Measurements from ENCODE around the gene HOXA7.

DNA sequence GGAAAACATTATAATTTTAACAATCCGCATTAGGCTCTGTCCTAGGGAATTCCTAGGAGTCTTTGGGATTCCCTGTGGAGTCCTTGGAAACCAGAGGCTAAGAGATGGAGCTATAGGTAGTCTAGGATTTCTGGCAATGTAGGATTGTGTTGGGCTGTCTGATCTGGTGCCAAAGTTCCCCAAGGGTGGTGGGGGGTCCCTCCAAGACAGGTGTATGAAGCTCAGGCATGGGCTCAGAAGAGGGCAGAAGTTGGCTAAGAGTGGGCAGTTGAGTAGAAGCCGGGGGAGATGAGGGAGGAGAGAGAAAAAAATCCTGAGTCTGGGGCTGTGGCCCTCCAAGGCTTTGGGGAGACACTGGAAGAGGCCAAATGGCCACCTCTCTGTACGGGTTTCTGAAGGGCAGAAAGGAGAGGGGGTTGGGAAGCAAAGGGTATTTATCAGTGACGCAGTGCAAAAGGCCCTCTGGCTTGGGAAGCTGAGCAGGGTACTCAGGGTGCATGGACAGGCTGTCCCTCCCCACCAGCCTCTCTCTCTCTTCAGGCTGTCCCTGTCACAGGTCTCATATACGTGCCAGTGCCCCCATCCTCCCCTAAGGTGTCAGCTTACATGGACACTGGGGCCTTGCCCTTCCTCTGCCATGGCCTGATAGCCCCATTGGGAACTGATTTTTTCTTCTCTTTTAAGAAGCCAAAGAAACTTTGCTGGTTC lies 9.8 kb downstream of the HOXA7 start:
- TF ChIP-seq, protein P1, sequence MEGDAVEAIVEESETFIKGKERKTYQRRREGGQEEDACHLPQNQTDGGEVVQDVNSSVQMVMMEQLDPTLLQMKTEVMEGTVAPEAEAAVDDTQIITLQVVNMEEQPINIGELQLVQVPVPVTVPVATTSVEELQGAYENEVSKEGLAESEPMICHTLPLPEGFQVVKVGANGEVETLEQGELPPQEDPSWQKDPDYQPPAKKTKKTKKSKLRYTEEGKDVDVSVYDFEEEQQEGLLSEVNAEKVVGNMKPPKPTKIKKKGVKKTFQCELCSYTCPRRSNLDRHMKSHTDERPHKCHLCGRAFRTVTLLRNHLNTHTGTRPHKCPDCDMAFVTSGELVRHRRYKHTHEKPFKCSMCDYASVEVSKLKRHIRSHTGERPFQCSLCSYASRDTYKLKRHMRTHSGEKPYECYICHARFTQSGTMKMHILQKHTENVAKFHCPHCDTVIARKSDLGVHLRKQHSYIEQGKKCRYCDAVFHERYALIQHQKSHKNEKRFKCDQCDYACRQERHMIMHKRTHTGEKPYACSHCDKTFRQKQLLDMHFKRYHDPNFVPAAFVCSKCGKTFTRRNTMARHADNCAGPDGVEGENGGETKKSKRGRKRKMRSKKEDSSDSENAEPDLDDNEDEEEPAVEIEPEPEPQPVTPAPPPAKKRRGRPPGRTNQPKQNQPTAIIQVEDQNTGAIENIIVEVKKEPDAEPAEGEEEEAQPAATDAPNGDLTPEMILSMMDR (IDR thresholded peaks at IDR 0.05), result no peak
- TF ChIP-seq POLR2AphosphoS5 (IDR thresholded peaks at IDR 0.05; ENCODE audit: low read depth, low read length), result no peak
- TF ChIP-seq, protein P2, sequence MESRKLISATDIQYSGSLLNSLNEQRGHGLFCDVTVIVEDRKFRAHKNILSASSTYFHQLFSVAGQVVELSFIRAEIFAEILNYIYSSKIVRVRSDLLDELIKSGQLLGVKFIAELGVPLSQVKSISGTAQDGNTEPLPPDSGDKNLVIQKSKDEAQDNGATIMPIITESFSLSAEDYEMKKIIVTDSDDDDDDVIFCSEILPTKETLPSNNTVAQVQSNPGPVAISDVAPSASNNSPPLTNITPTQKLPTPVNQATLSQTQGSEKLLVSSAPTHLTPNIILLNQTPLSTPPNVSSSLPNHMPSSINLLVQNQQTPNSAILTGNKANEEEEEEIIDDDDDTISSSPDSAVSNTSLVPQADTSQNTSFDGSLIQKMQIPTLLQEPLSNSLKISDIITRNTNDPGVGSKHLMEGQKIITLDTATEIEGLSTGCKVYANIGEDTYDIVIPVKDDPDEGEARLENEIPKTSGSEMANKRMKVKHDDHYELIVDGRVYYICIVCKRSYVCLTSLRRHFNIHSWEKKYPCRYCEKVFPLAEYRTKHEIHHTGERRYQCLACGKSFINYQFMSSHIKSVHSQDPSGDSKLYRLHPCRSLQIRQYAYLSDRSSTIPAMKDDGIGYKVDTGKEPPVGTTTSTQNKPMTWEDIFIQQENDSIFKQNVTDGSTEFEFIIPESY (IDR thresholded peaks at IDR 0.05; ENCODE audit: borderline replicate concordance, low read depth), result no peak
- TF ChIP-seq FOSL2 (IDR thresholded peaks at IDR 0.05; ENCODE audit: borderline replicate concordance, low read depth), result no peak
- TF ChIP-seq RFX5 (IDR thresholded peaks at IDR 0.05; ENCODE audit: low read length), result no peak

Measured in SK-N-SH (cell line).